Stimulated activated CD4-positive, alpha-beta T cell treated with anti-CD3 and anti-CD28 coated beads, Interleukin-2, amount 100 ng/mL, for 4 hours (primary cell): ENCODE data around the gene ADCY10.

Experiments
- DNase-seq: peaks from one replicate; pipeline ENCODE4 v3.0.0-alpha.2; 2020; ENCODE audit warnings: low read depth

Gene ADCY10

GRCh38 chr1:167781558-167781957, 132.4 kb downstream of the ADCY10 start:
- no peak for DNase-seq

GRCh38 chr1:167777269-167777650, 136.7 kb downstream of the ADCY10 start:
- DNase-seq, result no peak

GRCh38 chr1:167776616-167777268, 137.2 kb downstream of the ADCY10 start:
- no peak for DNase-seq

DNA sequence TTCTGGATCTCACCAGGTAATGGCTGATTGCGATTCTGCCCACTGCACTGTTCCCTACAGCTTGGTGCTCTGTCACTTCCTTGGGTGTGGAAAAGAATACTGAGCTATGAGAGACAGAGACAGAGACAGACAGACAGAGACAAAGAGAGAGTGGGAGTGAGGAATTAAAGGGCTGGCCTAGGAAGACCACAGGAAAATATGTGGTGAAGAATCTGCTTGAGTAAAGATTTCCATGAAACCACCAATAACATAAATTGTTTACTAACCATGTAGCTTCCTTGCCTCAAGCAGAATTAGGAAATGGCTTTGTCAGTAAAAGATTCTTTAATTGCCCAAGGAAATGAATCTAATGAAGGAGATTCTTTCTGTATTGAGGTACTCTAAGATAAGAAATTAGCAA, 137.8 kb downstream of the ADCY10 start:
- no peak for DNase-seq

DNA sequence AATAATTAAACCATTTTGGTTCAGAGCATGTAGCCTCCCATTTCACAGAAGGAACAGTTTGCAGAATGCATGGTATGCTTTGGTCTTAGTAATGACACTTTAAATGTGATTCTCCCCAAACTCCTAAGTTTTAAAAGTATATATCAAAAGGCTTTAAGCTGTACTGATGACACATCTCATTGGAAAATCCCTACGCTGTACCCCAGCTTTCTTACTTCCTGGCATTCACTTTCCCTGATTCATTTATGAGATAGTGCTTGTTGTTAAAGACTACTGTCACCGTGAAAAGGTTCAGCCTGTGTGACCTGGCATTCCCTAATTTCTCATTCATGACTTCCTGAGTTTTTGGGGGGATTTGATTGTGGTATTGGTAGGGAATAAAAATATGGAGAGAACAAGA, 138.8 kb downstream of the ADCY10 start:
- DNase-seq, result no peak

DNA sequence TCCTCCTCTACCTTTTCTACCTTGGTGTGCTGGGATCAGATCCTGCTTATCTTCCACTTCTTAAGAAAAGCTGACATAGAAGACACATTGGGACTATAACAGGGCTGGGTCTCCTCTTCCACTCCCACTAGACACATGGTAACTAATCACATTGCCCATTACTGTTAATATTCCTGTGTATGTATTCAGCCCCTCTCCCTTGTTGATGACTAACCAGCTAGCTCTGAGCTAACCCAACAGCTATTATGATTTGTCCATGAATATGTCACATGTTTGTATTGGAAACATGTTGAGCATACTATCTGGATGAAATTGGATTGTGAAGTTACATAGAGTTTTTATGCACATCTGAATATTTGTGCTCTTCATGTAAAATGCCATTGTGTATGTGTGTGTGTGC, 139.2 kb downstream of the ADCY10 start:
- DNase-seq, result no peak

- no peak for DNase-seq
Measured at GRCh38 chr1:167773516-167773915, 140.4 kb downstream of the ADCY10 start.

DNA sequence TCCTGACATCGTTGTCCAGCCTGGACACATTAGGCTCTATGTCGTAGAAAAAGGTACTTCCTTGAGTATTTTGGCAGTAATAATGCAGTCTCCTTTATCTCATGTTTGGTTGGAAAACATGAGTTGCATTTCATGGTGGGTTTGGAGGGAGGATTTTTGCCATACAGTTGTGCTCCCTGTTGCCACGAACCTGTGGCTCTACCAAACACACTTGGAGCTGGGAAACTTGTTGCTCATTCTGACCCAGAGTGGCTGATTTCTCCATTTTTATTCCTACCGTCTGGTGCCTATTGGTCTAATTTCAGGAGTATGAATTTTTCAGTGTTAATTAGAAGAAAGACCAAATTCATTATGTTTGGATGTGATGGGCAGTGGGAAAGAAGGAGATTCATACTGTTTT, 141.5 kb downstream of the ADCY10 start:
- DNase-seq, result no peak

GRCh38 chr1:167770127-167770526, 143.8 kb downstream of the ADCY10 start:
- no peak for DNase-seq

- no peak for DNase-seq
Measured at GRCh38 chr1:167767761-167768160, 146.2 kb downstream of the ADCY10 start.

DNA sequence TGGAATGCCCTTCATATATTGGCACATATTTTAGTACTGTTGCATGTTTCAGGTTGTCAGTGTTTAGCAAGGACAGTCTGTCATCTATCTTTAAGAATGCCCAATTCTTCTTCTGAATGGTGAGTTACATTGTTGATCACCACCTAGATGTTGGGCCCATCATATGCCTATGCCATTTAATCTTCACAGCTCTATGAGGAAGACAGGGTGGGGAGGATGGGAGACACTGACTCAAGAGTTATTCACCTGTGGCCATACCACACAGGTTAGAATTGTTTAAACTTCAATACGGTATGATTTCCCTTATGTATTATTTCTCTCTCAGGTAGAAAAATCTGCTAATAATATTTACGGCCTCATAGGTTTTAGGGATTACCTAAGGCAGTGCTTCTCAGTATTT, 147.4 kb downstream of the ADCY10 start:
- DNase-seq, result no peak

DNA sequence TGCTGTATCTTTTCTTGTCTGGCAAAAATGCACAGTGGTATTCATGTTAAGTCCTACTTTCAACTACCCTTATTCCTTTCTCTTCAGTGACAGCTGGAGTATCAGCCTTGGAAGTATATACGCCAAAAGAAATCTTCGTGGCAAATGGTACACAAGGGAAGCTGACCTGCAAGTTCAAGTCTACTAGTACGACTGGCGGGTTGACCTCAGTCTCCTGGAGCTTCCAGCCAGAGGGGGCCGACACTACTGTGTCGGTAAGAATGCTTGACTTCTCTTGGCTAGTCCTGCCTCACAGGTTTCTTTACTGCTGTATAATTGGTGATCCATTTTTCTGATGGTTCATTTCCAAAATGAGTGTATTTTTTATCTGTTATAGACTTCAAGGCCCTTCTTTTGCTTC, 148.4 kb downstream of the ADCY10 start:
- no peak for DNase-seq

DNA sequence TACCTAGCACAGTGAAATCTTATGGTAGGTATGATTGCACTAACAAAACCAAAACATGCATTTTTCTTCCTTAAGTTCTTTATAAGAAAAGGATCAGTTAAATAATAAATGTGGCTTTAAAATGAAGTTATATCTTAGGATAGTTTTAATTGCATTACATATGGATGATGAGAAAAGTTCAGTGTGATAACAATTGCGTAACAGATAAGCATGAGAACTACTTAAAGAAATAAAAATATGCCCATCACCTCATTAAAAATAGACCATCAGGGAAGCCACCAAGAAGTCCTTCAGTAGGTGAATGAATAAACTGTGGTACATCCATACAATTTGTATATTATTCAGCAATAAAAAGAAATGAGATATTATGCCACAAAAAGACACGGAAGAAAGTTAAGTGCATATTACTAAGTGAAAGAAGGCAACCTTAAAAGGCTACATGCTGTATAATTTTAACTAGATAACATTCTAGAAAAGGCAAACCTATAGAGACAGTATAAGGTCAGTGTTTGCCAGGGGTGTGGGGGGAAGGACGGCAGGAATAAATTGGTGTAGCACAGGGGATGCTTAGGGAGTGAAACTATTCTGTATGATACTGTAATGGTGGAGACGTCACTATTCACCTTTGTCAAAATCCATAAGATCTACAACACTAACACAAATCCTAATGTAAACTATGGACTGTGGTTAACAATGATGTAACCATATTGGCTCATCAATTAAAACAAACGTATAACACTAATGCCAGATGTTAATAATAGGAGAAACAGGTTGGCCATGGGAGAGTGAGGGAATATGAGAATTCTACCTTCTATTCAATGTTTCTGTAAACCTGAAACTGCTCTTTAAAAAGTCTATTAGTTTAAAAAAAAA, 149.2 kb downstream of the ADCY10 start:
- no peak for DNase-seq

- no peak for DNase-seq
Measured at GRCh38 chr1:167763525-167764220, 150.3 kb downstream of the ADCY10 start.

DNA sequence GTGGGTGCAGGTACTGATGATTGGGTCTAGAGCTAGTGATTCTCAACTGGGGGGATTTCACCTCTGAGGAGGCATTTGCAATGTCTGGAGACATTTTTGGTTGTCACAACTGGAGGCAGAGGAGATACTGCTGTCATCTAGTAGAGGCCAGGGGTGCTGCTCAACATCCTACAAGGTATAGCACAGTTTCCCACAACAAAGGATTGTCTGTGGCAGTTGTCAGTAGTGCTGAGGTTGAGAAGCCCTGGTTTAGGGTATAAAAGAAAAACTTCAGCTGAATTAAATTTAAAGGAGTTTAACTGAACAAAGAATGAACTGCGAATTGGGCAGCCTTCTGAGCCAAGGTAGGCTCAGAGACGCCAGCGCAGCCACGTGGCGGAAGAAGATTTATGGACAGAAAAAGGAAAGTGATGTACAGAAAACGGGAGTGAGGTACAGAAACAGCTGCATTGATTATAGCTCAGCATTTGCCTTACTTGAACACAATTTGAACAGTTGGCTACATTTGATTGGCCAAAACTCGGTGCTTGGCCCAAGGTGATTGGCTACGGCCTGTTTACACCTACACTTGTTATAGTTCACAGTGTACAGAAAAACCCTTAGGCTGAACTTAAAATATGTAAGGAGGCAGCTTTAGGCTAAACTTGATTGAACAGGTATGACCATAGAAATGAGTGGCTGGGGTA, 151.7 kb downstream of the ADCY10 start:
- DNase-seq, result no peak

DNA sequence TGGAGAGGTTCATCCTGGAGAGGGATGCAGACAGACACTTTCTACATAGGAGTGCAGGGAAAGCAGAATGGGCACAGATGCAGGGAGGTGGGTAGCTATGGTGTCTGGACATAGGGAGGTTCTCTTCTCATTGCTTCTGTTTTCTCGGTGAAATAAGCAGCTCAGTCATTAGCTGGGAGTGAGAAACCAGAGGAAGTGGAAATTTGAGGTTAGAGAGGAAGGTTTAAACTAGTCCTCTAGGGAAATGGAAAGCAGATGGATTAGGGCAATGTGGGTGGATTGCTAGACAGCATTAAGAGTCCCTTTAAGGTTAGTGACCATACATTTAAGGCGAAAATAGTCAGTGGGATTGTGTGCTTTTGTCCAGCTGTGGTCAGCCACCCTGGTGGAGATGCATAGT, 152.5 kb downstream of the ADCY10 start:
- no peak for DNase-seq
